WTC11 (cell line): ENCODE data around the gene ACYP2.
"Not testable (repeated sequence)": the region's sequence is repeated elsewhere in the genome, so short reads cannot be mapped to it uniquely, and the experiment has no call there.

Experiments
- ESRRA ChIP-seq: sonication (generic); formaldehyde crosslinking; IDR thresholded peaks from 2 replicates; pipeline ENCODE4 v1.8.1; 2022; ENCODE audit warnings: mild to moderate bottlenecking, missing genetic modification reagents, borderline replicate concordance
- ETV6 ChIP-seq: sonication (generic); formaldehyde crosslinking; IDR thresholded peaks from 2 replicates; pipeline ENCODE4 v1.8.1; 2022; ENCODE audit warnings: mild to moderate bottlenecking, missing genetic modification reagents
- ZNF138 ChIP-seq: sonication (generic); formaldehyde crosslinking; conservative IDR thresholded peaks from 2 replicates; pipeline ENCODE4 v1.8.1; 2022; ENCODE audit warnings: mild to moderate bottlenecking, moderate library complexity, missing genetic modification reagents

DNA sequence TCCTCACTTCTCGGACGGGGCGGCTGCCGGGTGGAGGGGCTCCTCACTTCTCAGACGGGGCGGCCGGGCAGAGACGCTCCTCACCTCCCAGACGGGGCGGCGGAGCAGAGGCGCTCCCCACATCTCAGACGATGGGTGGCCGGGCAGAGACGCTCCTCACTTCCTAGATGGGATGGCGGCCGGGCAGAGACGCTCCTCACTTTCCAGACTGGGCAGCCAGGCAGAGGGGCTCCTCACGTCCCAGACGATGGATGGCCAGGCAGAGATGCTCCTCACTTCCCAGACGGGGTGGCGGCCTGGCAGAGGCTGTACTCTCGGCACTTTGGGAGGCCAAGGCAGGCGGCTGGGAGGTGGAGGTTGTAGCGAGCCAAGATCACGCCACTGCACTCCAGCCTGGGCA, 19.3 kb upstream of the ACYP2 start:
- TF ChIP-seq ZNF138, ETV6, ESRRA (CRISPR knock-in tag): not testable (repeated sequence)
